NCI-H526 (cell line): ENCODE results near the gene EVL.
"Not testable (repeated sequence)": the region's sequence is repeated elsewhere in the genome, so short reads cannot be mapped to it uniquely, and the experiment has no call there.

ENCODE experiments used
- DNase-seq, 2 experiments: peaks; one replicate each; lab custom pipeline; 2025; lab: John Stamatoyannopoulos, UW

The EVL gene, protein sequence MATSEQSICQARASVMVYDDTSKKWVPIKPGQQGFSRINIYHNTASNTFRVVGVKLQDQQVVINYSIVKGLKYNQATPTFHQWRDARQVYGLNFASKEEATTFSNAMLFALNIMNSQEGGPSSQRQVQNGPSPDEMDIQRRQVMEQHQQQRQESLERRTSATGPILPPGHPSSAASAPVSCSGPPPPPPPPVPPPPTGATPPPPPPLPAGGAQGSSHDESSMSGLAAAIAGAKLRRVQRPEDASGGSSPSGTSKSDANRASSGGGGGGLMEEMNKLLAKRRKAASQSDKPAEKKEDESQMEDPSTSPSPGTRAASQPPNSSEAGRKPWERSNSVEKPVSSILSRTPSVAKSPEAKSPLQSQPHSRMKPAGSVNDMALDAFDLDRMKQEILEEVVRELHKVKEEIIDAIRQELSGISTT

DNA sequence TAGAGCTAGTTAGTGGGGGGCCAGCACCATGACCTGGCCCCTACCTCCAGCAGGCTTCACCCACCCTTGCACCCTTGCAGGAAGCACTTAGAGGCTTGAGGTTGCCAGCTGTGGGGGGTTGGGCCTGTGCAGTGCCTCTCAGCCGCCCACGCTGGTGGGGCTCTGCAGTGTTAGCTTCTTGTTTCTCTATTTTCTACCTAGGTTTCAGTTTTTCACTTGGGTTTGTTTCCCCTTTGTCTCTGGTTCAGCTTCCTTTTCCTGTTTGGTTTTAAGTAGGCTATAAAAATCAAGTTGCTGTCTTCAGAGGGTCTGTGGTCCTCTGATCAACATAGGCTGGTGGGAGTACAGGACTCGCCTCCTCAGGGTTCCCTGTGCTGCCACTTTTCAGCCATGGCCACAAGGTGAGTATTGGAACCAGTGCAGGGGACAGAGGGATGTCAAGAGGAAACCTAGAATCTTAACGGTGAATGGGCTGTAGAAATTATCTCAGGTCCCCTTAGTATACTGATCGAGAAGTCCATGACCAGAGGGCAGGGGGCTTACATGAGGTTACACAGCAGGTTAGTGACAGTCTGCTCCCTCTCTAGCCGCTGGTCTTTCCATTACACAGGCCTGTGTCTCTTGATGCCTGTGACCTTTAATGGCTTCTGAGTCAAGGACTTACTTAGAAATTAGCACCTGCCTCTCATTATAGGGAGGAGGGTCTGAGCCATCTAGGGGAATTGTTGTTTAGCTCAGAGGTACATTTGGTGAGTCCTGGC, at the start of gene EVL:
Gene EVL (plus strand): TSS at position 312 of the 761 bp plus-strand sequence. CDS start 79 bp downstream, at position 391.
- DNase-seq: no peak

DNA sequence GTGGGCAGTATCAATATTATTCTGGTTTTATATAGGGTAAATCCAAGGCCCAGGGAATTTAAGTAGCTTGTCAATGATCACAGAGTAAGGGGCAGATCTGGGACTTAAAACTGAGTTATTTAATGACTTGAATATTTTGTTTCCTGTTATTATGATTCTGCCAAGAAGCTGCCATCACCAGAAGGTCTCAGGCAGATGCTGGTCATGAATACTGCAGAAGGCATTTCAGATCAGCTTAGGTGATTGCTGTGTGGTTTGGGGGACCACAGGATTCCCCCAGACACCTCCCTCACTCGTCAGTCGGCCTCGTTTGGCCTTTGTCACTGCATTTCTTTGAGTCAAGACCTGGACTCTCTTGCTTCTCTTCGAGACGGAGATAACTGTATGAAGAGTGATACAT, 47.7 kb upstream of the EVL start:
- DNase-seq: no peak

DNA sequence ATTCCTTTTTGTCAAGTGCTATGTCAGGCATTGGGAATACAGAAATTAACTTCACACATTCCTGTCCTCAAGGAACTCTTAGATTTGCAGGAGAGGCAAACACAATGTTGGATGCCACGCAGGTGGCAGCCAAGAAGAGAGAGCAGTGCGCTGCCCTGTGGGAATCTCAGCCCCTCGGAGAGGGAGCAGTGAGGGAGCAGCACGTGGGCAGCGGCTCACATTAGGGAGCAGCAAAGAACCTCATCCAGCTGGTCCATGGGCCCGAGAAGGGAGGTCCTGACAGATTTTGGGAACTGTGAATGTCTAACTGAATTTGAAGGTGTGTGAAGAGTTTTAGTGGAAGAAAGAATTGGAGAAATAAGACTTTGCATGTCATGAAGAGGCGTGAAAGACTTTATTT, 47.2 kb upstream of the EVL start:
- DNase-seq: no peak

DNA sequence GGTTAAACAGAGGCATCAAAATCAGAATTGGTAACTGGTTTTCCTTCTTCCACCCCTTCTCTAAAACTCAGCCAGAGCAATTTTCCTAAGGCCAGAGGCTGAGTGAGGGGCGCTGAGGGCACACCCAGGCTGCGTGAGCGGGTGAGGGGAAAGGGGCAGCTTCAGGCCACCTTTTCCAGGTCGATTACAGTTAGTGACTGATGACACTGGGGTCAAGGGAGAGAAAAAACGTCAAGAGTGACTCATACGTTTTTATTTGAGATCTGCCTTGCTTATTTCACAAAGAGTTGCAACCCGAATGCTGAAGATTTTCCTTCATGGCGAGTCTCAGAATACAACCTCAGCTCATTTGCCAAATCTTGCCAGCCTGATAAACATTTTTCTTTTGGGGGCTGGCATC, 46.7 kb upstream of the EVL start:
- no peak for DNase-seq

DNA sequence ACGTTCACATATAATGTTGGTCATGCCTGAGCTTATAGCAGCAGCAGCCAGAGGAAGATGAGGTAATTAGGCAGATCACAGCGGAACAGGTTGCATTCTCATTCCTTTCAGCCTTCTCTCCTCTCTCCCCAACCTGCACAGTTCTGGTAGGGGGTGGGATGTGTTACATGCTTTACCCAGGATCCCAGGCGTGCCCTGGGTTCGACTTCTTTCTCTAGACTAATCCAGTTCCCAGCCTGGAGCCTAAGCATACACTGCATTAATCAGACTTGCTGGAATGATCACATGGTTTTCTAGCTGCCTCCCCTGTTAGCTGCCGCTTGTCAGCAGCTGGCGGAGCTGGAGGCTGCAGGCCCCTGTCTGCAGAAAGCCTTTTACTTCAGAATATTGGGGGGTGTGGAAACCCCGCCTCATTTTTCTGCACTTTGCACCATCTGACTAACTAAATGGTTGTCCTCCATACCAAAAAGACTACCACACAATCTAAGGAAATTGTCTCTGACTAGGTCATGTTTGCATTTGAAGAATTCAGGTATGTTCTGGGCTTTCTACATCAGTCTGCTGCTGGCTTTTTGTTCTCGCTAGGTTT, 46.0 kb upstream of the EVL start:
- no peak for DNase-seq

DNA sequence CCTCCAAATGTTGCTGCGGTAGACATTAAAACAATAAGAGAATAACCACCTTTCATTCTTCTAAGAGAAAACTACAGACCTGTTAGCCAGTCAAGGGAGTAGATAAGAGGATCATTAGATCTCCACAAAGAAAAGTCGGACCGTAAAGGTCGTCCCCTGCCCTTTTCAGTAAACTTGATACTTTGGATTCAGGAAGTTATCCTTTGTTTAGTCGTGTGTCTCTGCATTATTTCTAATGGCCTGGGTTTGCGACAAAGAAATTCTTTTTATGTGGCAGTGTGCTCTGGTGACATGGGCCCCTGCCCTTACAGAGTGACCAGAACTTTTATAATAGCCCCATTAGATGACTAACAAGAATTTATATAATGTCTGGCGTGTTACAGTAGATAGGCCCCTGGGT, 44.6 kb upstream of the EVL start:
- DNase-seq: no peak

DNA sequence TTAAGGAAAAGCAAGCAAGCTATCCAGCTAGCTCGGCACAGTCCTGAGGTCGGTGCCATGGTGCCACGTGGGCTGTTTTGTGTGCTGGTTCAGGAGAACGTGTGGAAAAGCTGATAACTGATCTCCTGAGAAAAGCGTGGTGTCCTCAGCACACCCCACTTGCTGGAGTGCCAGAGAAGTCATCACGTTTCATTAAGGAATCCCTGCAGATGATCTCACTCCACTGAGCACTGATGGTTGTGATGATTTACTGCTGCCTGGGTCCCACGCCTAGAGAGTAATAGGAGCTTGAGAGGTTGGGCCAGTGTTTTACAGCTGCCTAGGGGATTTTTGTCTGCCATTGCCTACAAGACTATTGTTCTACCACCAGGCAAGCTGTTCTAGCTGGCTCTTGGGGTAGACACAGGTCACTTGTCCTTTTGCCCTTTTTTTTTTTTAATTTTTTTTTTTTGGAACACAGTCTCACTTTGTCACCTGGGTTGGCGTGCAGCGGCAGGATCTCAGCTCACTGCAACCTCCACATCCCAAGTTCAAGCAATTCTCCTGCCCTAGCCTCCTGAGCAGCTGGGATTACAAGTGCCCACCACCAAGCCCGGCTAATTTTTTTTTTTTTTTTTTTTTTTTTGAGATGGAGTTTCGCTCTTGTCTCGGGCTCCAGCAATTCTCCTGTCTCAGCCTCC, 42.3 kb upstream of the EVL start:
- DNase-seq: no peak

DNA sequence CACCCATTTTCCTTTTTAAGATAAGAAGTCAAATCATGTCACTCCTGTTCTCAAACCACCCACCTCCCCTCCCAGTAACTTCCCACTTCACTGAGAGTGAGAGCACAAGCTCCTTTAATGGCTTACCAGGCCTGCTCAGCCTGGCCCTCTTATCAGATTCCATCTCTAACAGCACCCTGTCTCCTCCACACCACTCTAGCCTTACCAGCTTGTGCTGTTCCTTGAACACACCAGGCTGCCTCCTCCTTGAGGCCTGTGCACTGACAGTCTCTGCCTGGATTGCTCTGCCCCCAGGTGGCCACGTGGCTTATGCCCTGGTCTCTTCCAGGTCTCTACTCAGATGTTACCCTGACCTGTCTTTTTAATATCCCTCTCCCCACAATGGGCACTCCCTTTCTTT, 40.1 kb upstream of the EVL start:
- DNase-seq: no peak

DNA sequence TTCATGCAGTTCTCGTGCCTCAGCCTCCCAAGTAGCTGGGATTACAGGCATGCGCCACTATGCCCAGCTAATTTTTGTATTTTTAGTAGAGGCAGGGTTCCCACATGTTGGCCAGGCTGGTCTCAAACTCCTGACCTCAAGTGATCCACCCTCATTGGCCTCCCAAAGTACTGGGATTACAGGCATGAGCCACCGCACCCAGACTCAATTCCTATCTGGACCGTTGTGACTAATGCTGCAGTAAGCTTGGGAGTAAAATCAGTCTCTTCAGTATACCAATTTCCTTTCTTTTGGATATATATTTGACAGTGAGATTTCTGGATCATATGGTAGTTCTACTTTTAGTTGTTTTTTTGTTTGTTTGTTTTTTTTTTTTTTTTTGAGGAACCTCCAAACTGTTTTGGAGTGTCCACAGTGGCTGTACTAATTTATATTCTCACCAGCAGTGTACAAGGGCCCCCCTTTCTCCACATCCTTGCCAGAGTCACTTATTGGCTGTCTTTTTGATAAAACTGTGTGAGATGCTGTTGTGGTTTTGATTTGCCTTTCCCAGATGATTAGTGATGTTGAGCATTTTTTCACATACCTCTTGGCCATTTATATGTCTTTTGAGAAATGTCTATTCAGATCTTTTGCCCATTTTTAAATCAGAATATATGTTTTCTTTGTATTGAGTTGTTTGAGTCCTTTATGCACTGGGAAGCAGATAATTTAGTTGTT, 37.3 kb upstream of the EVL start:
- no peak for DNase-seq

DNA sequence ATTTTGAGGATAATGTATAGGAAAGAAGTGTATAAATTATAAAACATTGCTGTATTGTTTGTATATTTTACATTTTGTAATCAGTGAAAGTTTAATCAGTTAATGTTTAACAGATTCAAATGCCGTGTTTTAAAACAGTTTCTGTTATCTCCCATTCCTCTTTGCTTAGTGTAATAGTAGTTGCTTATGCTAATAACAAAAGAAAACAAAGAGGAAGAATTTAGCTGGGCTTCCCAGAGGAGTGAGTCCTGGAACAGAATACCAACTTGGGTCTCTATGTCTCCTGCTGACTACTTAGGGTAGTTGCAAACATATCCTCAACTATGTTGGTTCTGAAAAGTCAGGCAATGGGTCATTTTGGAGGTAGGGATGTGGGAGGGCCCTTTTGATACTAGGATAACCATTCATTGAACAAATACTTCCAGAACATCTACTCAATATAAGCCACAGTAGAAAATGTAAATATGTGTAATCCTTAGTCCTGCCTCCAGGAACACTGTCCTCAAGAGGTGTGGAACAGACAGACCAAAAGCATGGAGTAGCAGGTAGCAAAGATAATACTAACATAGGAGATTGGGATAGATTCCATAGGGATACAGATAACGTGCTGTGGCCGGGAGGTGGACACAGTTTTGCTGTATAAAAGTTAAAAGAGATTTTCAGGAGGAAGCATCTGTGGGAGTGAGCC, 36.1 kb upstream of the EVL start:
- no peak for DNase-seq

DNA sequence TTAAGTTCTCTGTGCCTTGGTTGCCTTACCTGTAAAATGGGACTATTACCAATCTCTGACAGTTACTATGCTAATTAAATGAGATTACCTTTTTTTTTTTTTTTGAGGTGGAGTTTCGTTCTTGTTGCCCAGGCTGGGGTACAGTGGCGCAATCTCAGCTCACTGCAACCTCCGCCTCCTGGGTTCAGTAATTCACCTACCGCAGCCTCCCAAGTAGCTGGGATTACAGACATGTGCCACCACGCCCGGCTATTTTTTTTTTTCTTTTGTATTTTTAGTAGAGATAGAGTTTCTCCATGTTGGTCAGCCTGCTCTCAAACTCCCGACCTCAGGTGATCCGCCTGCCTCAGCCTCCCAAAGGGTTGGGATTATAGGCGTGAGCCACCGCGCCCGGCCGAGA, 35.2 kb upstream of the EVL start:
- not testable (repeated sequence) for DNase-seq

DNA sequence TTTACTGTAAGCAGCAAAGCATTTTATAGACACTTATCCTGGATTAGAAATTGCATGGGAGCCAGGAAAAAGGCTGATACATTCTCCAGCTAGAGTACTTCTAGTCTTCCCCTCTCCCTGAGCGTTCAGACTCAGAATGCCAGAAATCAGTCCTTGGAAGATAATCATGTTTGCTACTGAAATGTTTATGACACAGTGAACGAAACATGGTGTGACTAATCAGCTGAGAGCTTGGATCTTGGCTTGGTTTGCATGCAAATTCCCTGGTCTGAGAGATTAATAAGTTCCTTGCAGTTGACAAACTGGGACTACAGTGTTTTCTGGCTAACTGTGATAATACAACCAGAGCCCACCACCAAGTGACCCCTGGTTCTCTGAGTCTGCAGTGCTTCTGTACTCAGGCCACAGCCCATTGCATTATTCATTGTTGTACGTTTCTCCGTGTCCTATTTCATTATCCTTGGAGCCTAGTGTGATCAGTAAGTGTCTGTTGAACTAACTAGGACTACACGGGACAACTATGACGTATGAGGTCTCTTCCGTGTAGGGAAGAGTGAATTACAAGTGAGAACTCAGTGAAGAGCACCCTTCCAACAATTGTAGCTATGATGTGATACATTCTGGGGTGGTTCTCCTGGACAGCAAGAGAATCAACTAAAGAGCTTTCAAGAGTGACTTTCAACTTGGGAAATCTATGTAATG, 34.6 kb upstream of the EVL start:
- DNase-seq: no peak

DNA sequence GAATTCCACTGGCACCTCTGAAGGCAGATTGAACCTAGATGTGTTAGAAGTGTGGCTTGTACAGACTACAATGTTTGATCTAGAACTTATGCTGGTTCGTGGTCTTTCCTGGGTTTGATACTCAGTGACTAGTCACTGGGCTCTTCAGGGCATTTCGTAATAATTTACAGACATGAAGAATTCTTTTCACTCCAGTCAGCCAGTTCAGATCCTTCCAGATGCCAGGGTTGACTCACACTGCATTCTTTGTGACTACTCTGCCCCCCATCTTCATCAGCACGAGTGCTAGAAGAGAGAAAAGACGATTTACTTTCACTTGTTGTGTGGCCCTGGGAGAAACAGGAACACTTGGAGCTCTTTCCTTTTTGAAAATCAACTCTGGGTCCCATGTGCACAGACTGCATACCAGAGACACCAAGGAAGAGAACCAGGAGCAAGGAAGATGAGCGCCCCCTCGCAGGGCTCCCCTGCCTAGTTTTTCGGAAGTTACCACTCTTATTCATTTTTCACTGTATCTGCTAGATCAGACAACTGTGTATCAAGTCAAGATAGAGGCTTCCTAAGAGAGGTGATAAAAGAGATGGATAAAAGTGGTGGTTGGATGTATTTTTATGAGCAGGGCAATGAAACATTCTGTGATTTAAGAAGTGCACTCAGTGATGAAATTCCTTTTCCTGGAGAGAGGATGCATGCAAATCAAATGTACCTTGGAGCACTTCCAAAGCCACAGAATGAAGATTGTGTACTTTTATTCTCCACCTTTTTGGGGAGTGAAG, 33.5 kb upstream of the EVL start:
- DNase-seq: no peak

DNA sequence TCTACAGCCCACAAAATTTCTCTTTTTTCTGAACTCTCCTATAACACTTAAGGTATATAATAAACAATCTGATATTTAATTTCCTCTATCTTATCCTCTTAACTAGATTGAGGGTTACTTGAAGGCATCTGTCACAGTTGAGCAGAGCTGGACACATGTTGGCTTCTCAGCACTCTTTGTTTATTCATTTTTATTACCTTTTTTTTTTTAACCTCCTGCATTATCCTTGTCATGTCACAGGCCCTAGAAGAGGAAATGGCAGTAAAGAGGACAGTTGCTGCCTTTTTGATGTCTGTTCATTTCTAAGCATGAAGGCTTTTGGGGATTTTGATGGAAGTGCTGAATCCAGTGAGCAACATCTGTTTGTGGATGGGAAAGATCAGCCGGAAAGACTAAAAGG, 32.5 kb upstream of the EVL start:
- DNase-seq: no peak

DNA sequence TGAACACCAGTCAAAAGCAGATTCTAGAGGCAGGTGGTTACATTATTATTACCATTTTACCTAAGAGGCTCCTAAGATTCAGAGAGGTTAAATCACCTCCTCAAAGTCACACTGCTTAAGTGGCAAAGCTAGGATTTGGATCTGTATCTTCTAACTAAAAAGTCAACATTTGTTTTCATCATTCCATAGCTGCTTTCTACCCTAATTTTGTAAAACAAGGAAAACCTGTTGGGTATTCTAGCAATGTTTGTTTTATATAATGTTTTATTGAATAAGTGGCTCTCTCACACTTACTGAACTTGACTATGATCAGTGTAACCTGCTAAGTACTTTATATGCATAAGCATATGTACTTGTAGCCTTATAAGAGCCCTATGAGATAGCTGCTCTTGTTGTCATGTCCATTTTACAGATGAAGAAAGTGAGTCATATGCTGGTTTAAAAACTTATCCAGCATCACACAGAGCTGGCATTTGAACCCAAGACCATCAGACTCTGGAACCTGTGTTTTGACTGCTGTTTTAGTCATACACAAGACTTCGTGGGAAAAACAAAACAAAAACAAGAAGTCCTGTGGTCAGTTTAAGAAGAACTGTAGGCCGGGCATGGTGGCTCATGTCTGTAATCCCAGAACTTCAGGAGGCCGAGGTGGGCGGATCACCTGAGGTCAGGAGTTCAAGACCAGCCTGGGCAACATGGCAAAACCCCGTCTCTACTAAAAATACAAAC, 31.7 kb upstream of the EVL start:
- no peak for DNase-seq

DNA sequence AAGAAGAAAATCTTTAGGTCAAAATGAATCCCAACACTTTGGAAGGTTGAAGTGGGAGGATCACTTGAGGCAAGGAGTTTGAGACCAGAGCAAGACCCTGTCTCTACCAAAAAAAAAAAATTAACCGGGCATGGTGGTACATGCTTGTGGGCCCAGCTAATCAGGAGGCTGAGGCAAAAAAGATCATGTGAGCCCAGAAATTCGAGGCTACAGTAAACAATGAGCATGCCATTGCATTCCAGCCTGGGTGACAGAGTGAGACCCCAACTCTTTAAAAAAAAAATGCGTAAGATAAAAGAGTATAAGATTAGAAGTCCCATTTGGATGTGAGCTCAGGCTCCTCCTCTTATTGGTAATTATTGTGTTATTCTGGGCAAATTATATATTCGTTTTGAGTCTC, 30.8 kb upstream of the EVL start:
- no peak for DNase-seq

DNA sequence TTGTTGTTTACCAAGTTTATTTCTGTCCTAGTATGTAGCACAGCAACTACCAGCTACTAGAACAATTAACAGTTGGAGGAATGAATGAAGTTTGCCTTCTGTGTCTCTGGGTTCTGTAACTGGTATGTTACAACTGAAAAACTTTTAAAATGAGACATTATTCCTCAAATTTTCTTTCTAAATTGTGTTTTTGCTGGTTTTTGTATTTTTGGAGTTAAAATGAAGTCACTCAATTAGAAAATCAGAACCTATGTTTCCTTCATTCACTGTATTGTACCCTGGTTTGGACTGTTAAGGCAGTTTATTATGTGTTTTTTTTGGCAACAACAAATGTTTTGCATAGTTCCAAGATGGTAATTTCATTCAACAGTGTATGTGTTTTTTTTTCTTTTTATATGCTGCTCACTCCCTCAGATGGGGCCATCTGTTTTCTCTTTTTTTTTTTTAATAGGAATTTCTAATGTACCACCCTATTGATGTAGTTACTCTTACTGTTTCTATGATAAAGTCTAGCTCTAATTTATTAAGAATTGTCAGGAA, 30.2 kb upstream of the EVL start:
- DNase-seq: no peak

DNA sequence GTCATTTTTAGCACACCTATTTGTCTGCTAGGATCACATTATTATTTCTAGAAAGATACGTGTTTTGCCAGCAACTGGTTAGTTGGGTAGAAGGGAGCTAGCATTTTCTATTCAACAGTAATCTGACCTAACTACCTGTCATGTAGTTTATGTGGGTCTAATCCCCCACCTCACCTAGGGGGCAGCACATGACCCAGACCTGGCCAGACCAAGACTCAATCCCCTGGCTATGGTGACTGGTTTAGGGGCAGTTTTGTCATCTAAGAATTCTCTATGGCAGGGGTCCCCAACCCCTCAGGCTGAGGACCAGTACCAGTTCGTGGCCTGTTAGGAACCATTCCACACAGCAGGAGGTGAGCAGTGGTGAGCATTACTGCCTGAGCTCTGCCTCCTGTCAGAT, 29.5 kb upstream of the EVL start:
- no peak for DNase-seq

DNA sequence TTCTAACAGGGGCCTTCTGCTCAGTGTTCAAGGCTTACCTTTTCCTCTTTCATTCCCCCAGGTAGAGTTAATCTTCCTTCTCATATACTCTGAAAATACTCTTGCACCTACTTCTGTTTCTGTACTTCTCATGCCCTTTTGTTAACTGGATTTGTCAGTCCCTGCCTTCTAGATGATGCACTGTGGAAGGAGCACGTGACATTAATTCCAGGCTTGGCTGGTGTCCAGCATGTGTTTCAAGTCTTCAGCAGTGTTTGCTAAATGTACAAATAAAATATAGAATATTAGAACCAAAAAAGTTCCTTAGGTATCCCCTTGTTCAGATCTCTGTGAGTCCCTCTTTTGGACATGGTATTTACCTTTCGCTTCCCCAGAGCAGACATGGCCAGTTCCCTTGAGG, 27.9 kb upstream of the EVL start:
- DNase-seq: no peak
